Adrenal gland (tissue), 12 donors: ENCODE results near the gene RNF8. TPM values are rescaled to one million over a fixed set of nuclear protein-coding genes. Genes with fewer than 3 reads are reported as not detected.
A peak's percentile ranks its signal among the peaks of the same experiment; 100 is the strongest.
"Not testable (repeated sequence)": the region's sequence is repeated elsewhere in the genome, so short reads cannot be mapped to it uniquely, and the experiment has no call there.

Experiments used
- DNase-seq, 7 donors: peaks; one replicate each; pipeline ENCODE4 v3.0.0-alpha.2; 2019 to 2020
- H3K27ac ChIP-seq, 5 donors: fragments of 200-600 bp; sonication (generic) in 4 of 5; 1 replicate in 3 of 5; 2 replicates in 2 of 5; pipeline versions ENCODE4 v1.5.1 to v1.8.0; 2016 to 2020; ENCODE audit warnings: mild to moderate bottlenecking in 1 of 5
- H3K27me3 ChIP-seq: fragments of 200-600 bp; 2 replicates; pipeline ENCODE4 v1.8.0; 2021
- H3K36me3 ChIP-seq, 2 donors: fragments of 200-600 bp; replicated peaks in 1 of 2; 1 replicate in 1 of 2; 2 replicates in 1 of 2; pipeline versions ENCODE4 v1.5.1 to v1.8.0; 2018 to 2022
- H3K4me1 ChIP-seq, 2 donors: fragments of 200-600 bp; replicated peaks in 1 of 2; 1 replicate in 1 of 2; 2 replicates in 1 of 2; pipeline versions ENCODE4 v1.5.1 to v1.8.0; 2018 to 2021
- H3K4me3 ChIP-seq, 4 donors: fragments of 200-600 bp; sonication (generic) in 3 of 4; one replicate each; pipeline ENCODE4 v1.5.1; 2016 to 2018
- H3K9me3 ChIP-seq, 3 donors: fragments of 200-600 bp; sonication (generic) in 1 of 3; replicated peaks in 1 of 3; 1 replicate in 2 of 3; 2 replicates in 1 of 3; pipeline versions ENCODE4 v1.5.1 to v1.8.0; 2016 to 2021
- POLR2A ChIP-seq, 2 donors: fragments of 450-650 bp; IDR thresholded peaks; one replicate each; pipeline ENCODE4 v1.6.1; 2017; ENCODE audit warnings: antibody characterized with exemption in 2 of 2, mild to moderate bottlenecking in 2 of 2, moderate library complexity in 1 of 2
- whole genome bisulfite sequencing, 4 donors: extraction: QIAGEN DNeasy Blood & Tissue Kit in 2 of 4; methylation state at CpG; one replicate each; pipeline versions ENCODE4 v1.1.5 to v1.1.7; 2013 to 2017; 5-methylcytosine and 5-hydroxymethylcytosine counted together
- intact Hi-C, 2 donors: fragments of 100-400 bp; cut with DNase I; formaldehyde crosslinking; loops; one replicate each; pipeline versions ENCODE4 v1.14.1 to v1.15.0; 2022 to 2023
- polyA plus RNA-seq, 3 donors: library from polyadenylated mRNA; stranded (reverse); fragments of 200-250 nt in 2 of 3; fragments of 350-450 nt in 1 of 3; fragmentation: Illumina TruSeq in 1 of 3; extraction: RNeasy Lipid Tissue Mini Kit (QIAGEN cat#74804) in 1 of 3; gene quantifications; one replicate each; pipeline ENCODE4 v1.2.3, GENCODE V29; 2013 to 2014
- total RNA-seq, 9 donors: library from RNA; depleted of rRNA in 4 of 9; stranded (reverse); fragments of >200 nt in 4 of 9; fragments of 120-200 nt in 1 of 9; fragmentation: NEBNext Ultra II Directional in 1 of 9; extraction: Animal tissue kit (Norgen Biotek cat#: 25700) in 1 of 9; gene quantifications; one replicate each; pipeline versions ENCODE4 v1.1.0 to v1.2.4, GENCODE V29; 2013 to 2023
- TF ChIP-seq, protein P1 (sequence below), 6 experiments: fragments of 450-650 bp in 4 of 6; fragments of 200-600 bp in 2 of 6; sonication (generic) in 1 of 6; IDR thresholded peaks; 1 replicate in 5 of 6; 2 replicates in 1 of 6; pipeline versions ENCODE4 v1.5.1 to v1.8.0; 2016 to 2021; ENCODE audit warnings: antibody characterized with exemption in 6 of 6, mild to moderate bottlenecking in 2 of 6, moderate library complexity in 1 of 6
- donor health status: healthy with polysubstance abuse.
- donor health status: Bipolar disorder and iron deficiency.
- donor health status: DM: yes; HTN: yes; CAD: no.
- donor health status: DM: no; HTN: no; CAD: no.
- donor health status: DM: no; HTN: no; CAD: no.
- donor health status: DM: yes; HTN: yes; CAD: no.

Gene RNF8
- total and polyA plus RNA-seq, 12 donors = 13.1 to 54.6 (median 20.6) TPM

GRCh38 chr6:37306624-37307222 lies 47.1 kb upstream of the RNF8 start:
- Histone ChIP-seq H3K27me3 (no peaks in the 10 kb centered on the region), H3K27ac (no peak overlapping the region), H3K36me3 (peaks cover 0 to 14% of the 10 kb centered on the region in 2 donors), H3K4me3 (no peak overlapping the region), H3K9me3 (no peaks in the 10 kb centered on the region), H3K4me1 (peaks cover 0 to 5% of the 10 kb centered on the region in 2 donors)
- DNase-seq = no peak
- intact Hi-C loops = no loop called here
- TF ChIP-seq, protein P1, sequence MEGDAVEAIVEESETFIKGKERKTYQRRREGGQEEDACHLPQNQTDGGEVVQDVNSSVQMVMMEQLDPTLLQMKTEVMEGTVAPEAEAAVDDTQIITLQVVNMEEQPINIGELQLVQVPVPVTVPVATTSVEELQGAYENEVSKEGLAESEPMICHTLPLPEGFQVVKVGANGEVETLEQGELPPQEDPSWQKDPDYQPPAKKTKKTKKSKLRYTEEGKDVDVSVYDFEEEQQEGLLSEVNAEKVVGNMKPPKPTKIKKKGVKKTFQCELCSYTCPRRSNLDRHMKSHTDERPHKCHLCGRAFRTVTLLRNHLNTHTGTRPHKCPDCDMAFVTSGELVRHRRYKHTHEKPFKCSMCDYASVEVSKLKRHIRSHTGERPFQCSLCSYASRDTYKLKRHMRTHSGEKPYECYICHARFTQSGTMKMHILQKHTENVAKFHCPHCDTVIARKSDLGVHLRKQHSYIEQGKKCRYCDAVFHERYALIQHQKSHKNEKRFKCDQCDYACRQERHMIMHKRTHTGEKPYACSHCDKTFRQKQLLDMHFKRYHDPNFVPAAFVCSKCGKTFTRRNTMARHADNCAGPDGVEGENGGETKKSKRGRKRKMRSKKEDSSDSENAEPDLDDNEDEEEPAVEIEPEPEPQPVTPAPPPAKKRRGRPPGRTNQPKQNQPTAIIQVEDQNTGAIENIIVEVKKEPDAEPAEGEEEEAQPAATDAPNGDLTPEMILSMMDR (IDR thresholded peaks at IDR 0.05) = no peak
- no peak for TF ChIP-seq POLR2A (IDR thresholded peaks at IDR 0.05)
- WGBS, 4 donors = 93 to 97% (median 95%) methylated on average over 4 of the region's 4 CpGs

DNA sequence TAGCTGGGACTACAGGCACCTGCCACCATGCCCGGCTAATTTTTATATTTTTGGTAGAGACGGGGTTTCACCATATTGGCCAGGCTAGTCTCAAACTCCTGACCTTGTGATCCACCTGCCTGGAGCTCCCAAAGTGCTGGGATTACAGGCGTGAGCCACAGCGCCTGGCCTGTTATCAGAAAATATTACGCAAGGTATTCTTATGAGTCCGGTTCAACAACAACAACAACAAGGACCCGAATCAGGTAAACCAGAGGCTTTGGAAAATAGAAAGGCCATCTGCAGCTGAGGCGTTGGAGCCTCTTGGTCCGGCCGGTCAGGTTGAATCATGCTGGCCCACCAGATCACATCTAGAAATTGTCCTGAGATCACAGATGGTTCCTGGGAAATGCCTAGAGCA lies 46.3 kb upstream of the RNF8 start:
- H3K4me3 ChIP-seq, intact Hi-C loops, H3K27ac ChIP-seq, H3K9me3 ChIP-seq, H3K4me1 ChIP-seq, DNase-seq, H3K36me3 ChIP-seq, H3K27me3 ChIP-seq: not testable (repeated sequence)
- 92 to 98% (median 94%) methylated on average over 10 of the region's 10 CpGs for WGBS, 4 donors

GRCh38 chr6:37308069-37308815 lies 45.5 kb upstream of the RNF8 start:
- Histone ChIP-seq H3K27ac (peak overlapping the region in 1 of 5 donors; percentile 48), H3K4me3 (no peak overlapping the region), H3K36me3 (peaks cover 0 to 7% of the 10 kb centered on the region in 2 donors), H3K4me1 (peaks cover 0 to 5% of the 10 kb centered on the region in 2 donors), H3K9me3 (no peaks in the 10 kb centered on the region), H3K27me3 (no peaks in the 10 kb centered on the region)
- peak in 2 of 7 donors; percentile 36 to 43 for DNase-seq
- WGBS, 4 donors = 59 to 74% (median 64%) methylated on average over 5 of the region's 5 CpGs
- intact Hi-C loops = no loop called here
- no peak for TF ChIP-seq POLR2A (IDR thresholded peaks at IDR 0.05)
- TF ChIP-seq, protein P1 (IDR thresholded peaks at IDR 0.05) = no peak

GRCh38 chr6:37309046-37309445 lies 44.7 kb upstream of the RNF8 start:
- Histone ChIP-seq H3K4me1 (peaks cover 0 to 5% of the 10 kb centered on the region in 2 donors), H3K4me3 (no peak overlapping the region), H3K27ac (no peak overlapping the region), H3K9me3 (no peaks in the 10 kb centered on the region), H3K27me3 (no peaks in the 10 kb centered on the region), H3K36me3 (peaks cover 0 to 13% of the 10 kb centered on the region in 2 donors)
- intact Hi-C loops = no loop called here
- TF ChIP-seq, protein P1 (IDR thresholded peaks at IDR 0.05) = no peak
- no peak for TF ChIP-seq POLR2A (IDR thresholded peaks at IDR 0.05)
- WGBS, 4 donors = 95 to 100% (median 97%) methylated on average over 1 of the region's 1 CpG
- no peak for DNase-seq
